HUES6 (cell line): ENCODE measurements around the gene SLC35F1.

Source experiments
- H3K27ac ChIP-seq: 2 replicates; pipeline ENCODE4 v1.7.0; 2013; ENCODE audit warnings: low read depth, mild to moderate bottlenecking, low read length, inconsistent platforms
- H3K27me3 ChIP-seq: 2 replicates; pipeline ENCODE4 v1.6.1; 2013; ENCODE audit warnings: low read length; ENCODE audit not compliant: control insufficient read depth, insufficient read depth
- H3K36me3 ChIP-seq: 2 replicates; pipeline ENCODE4 v1.6.1; 2013; ENCODE audit warnings: low read length; ENCODE audit not compliant: control insufficient read depth, insufficient read depth
- H3K4me1 ChIP-seq: 2 replicates; pipeline ENCODE4 v1.6.1; 2013; ENCODE audit warnings: low read length; ENCODE audit not compliant: control insufficient read depth, insufficient read depth
- H3K4me3 ChIP-seq: 2 replicates; pipeline ENCODE4 v1.5.1; 2013; ENCODE audit warnings: low read depth, low read length
- H3K9ac ChIP-seq: one replicate; pipeline ENCODE4 v1.6.1; 2013; ENCODE audit warnings: mild to moderate bottlenecking, low read length
- H3K9me3 ChIP-seq: 2 replicates; pipeline ENCODE4 v1.6.1; 2013; ENCODE audit warnings: low read depth, low read length; ENCODE audit not compliant: control insufficient read depth, insufficient read depth

Gene SLC35F1

GRCh38 chr6:118080547-118080946 lies 173.5 kb downstream of the SLC35F1 start:
- Histone ChIP-seq H3K9me3 (no peaks in the 10 kb centered on the region), H3K27ac (no peak overlapping the region), H3K36me3 (no peaks in the 10 kb centered on the region), H3K9ac (no peak overlapping the region), H3K4me1 (no peaks in the 10 kb centered on the region), H3K4me3 (no peak overlapping the region), H3K27me3 (no peaks in the 10 kb centered on the region)

- Histone ChIP-seq H3K36me3 (no peaks in the 10 kb centered on the region), H3K4me1 (no peaks in the 10 kb centered on the region), H3K9me3 (0 out of 2 replicates have a peak, but pooled peaks cover 2% of the 10 kb centered on the region), H3K9ac (no peak overlapping the region), H3K4me3 (no peak overlapping the region), H3K27ac (no peak overlapping the region), H3K27me3 (no peaks in the 10 kb centered on the region)
Measured at GRCh38 chr6:118083711-118084110, 176.6 kb downstream of the SLC35F1 start.

- H3K4me1 ChIP-seq = no peaks in the 10 kb centered on the region
- no peak overlapping the region for H3K9ac ChIP-seq
- H3K27ac ChIP-seq = no peak overlapping the region
- no peak overlapping the region for H3K4me3 ChIP-seq
- no peaks in the 10 kb centered on the region for H3K27me3 ChIP-seq
- H3K36me3 ChIP-seq = no peaks in the 10 kb centered on the region
- H3K9me3 ChIP-seq = peaks cover 9% of the 10 kb centered on the region
Measured at GRCh38 chr6:118085665-118086064, 178.6 kb downstream of the SLC35F1 start.

GRCh38 chr6:118086159-118086558 lies 179.1 kb downstream of the SLC35F1 start:
- H3K9ac ChIP-seq = no peak overlapping the region
- no peaks in the 10 kb centered on the region for H3K4me1 ChIP-seq
- no peaks in the 10 kb centered on the region for H3K27me3 ChIP-seq

GRCh38 chr6:118092086-118092485 lies 185.0 kb downstream of the SLC35F1 start:
- no peaks in the 10 kb centered on the region for H3K27me3 ChIP-seq
- H3K4me3 ChIP-seq = no peak overlapping the region
- H3K4me1 ChIP-seq = no peaks in the 10 kb centered on the region
- no peaks in the 10 kb centered on the region for H3K36me3 ChIP-seq
- H3K9ac ChIP-seq = no peak overlapping the region
- H3K9me3 ChIP-seq = peaks cover 51% of the 10 kb centered on the region
- H3K27ac ChIP-seq = no peak overlapping the region

More at GRCh38 chr6:118086159-118086558, 179.1 kb downstream of the SLC35F1 start:
- Histone ChIP-seq H3K9me3 (peaks cover 14% of the 10 kb centered on the region), H3K27ac (no peak overlapping the region), H3K36me3 (no peaks in the 10 kb centered on the region), H3K4me3 (no peak overlapping the region)

- H3K9ac ChIP-seq = no peak overlapping the region
- peaks cover 5% of the 10 kb centered on the region; the same call in 1 of the 2 replicates for H3K4me1 ChIP-seq
- H3K27ac ChIP-seq = no peak overlapping the region
- H3K9me3 ChIP-seq = peaks cover 46% of the 10 kb centered on the region
- H3K36me3 ChIP-seq = no peaks in the 10 kb centered on the region
- H3K4me3 ChIP-seq = no peak overlapping the region
- no peaks in the 10 kb centered on the region for H3K27me3 ChIP-seq
Measured at GRCh38 chr6:118097576-118097975, 190.5 kb downstream of the SLC35F1 start.

- H3K9me3 ChIP-seq = peaks cover 28% of the 10 kb centered on the region
- H3K4me1 ChIP-seq = peaks cover 5% of the 10 kb centered on the region; the same call in 1 of the 2 replicates
- H3K27ac ChIP-seq = no peak overlapping the region; the same call in 1 of the 2 replicates
- H3K27me3 ChIP-seq = no peaks in the 10 kb centered on the region
- no peak overlapping the region for H3K4me3 ChIP-seq
- H3K9ac ChIP-seq = no peak overlapping the region
- H3K36me3 ChIP-seq = no peaks in the 10 kb centered on the region
Measured at GRCh38 chr6:118100717-118101116, 193.7 kb downstream of the SLC35F1 start.

- Histone ChIP-seq H3K4me3 (no peak overlapping the region), H3K4me1 (peaks cover 5% of the 10 kb centered on the region; the same call in 1 of the 2 replicates), H3K9ac (no peak overlapping the region), H3K9me3 (peaks cover 28% of the 10 kb centered on the region), H3K36me3 (no peaks in the 10 kb centered on the region), H3K27me3 (no peaks in the 10 kb centered on the region), H3K27ac (no peak overlapping the region; the same call in 1 of the 2 replicates)
Measured at GRCh38 chr6:118101220-118101619, 194.2 kb downstream of the SLC35F1 start.

- H3K36me3 ChIP-seq = no peaks in the 10 kb centered on the region
- H3K27ac ChIP-seq = no peak overlapping the region
- H3K9ac ChIP-seq = no peak overlapping the region
- H3K4me1 ChIP-seq = peaks cover 5% of the 10 kb centered on the region; the same call in 1 of the 2 replicates
- H3K27me3 ChIP-seq = no peaks in the 10 kb centered on the region
- H3K4me3 ChIP-seq = no peak overlapping the region
- H3K9me3 ChIP-seq = peaks cover 25% of the 10 kb centered on the region
Measured at GRCh38 chr6:118101831-118102345, 194.8 kb downstream of the SLC35F1 start.

GRCh38 chr6:118102401-118102800 lies 195.3 kb downstream of the SLC35F1 start:
- H3K4me1 ChIP-seq = peaks cover 5% of the 10 kb centered on the region; the same call in 1 of the 2 replicates
- H3K9me3 ChIP-seq = peaks cover 25% of the 10 kb centered on the region
- H3K27ac ChIP-seq = no peak overlapping the region
- H3K9ac ChIP-seq = no peak overlapping the region
- H3K4me3 ChIP-seq = no peak overlapping the region
- no peaks in the 10 kb centered on the region for H3K27me3 ChIP-seq
- no peaks in the 10 kb centered on the region for H3K36me3 ChIP-seq

GRCh38 chr6:118103381-118104146 lies 196.5 kb downstream of the SLC35F1 start:
- no peaks in the 10 kb centered on the region for H3K27me3 ChIP-seq
- no peak overlapping the region for H3K27ac ChIP-seq
- H3K9me3 ChIP-seq = peaks cover 21% of the 10 kb centered on the region
- H3K4me3 ChIP-seq = no peak overlapping the region
- H3K4me1 ChIP-seq = peaks cover 5% of the 10 kb centered on the region; the same call in 1 of the 2 replicates
- H3K9ac ChIP-seq = no peak overlapping the region
- no peaks in the 10 kb centered on the region for H3K36me3 ChIP-seq
